HEK293 (cell line): ENCODE measurements around the gene PGP.

Experiments used
- CTCF ChIA-PET: fragments of 350-600 bp; formaldehyde crosslinking; extraction: SDS; loops from one replicate; lab custom pipeline; 2021; ENCODE audit warnings: antibody characterized with exemption; lab: Yijun Ruan, JAX
- POLR2A ChIA-PET: fragments of 300-600 bp; formaldehyde crosslinking; extraction: SDS; loops from one replicate; lab custom pipeline; 2020; ENCODE audit warnings: antibody characterized with exemption, inconsistent platforms; lab: Yijun Ruan, JAX
- H3K27ac ChIP-seq: fragments of 200-500 bp; sonication (Bioruptor generic); 2 replicates; pipeline ENCODE4 v1.5.1; 2014; ENCODE audit warnings: low read depth, low read length, control low read depth, inconsistent platforms; ENCODE audit errors: extremely low read depth
- H3K36me3 ChIP-seq, 2 experiments: fragments of 200-500 bp in 1 of 2; sonication (Bioruptor generic) in 1 of 2; 1 replicate in 1 of 2; 2 replicates in 1 of 2; pipeline ENCODE4 v1.5.1; 2014 to 2017; ENCODE audit warnings: inconsistent platforms in 2 of 2, low read length in 2 of 2; ENCODE audit not compliant: control insufficient read depth in 2 of 2, insufficient read depth in 1 of 2
- H3K4me1 ChIP-seq: fragments of 200-500 bp; sonication (Bioruptor generic); 2 replicates; pipeline ENCODE4 v1.5.1; 2014; ENCODE audit warnings: mild to moderate bottlenecking, low read length, inconsistent platforms; ENCODE audit not compliant: control insufficient read depth, insufficient read depth
- H3K4me3 ChIP-seq: 2 replicates; pipeline ENCODE4 v1.5.1; 2011; ENCODE audit warnings: low read depth, mild to moderate bottlenecking, control low read depth, low read length, moderate library complexity
- H3K9me3 ChIP-seq: fragments of 200-500 bp; sonication (Bioruptor generic); 2 replicates; pipeline ENCODE4 v1.5.1; 2014; ENCODE audit warnings: low read depth, low read length, inconsistent platforms; ENCODE audit not compliant: control insufficient read depth, insufficient read depth
- HIC1 ChIP-seq: fragments of 450-650 bp; formaldehyde crosslinking; IDR thresholded peaks from 2 replicates; pipeline ENCODE4 v1.5.1; 2016; ENCODE audit warnings: missing biosample characterization, missing genetic modification characterization
- KLF1 ChIP-seq: fragments of 450-650 bp; formaldehyde crosslinking; IDR thresholded peaks from 2 replicates; pipeline ENCODE4 v1.5.1; 2016; ENCODE audit warnings: missing biosample characterization, missing genetic modification characterization
- KLF17 ChIP-seq: fragments of 450-650 bp; formaldehyde crosslinking; IDR thresholded peaks from 2 replicates; pipeline ENCODE4 v1.5.1; 2016; ENCODE audit warnings: missing biosample characterization, missing genetic modification characterization
- PRDM6 ChIP-seq: fragments of 450-650 bp; formaldehyde crosslinking; IDR thresholded peaks from 2 replicates; pipeline ENCODE4 v1.5.1; 2017; ENCODE audit warnings: missing biosample characterization, missing genetic modification characterization
- WT1 ChIP-seq: fragments of 450-650 bp; formaldehyde crosslinking; IDR thresholded peaks from 2 replicates; pipeline ENCODE4 v1.5.1; 2016; ENCODE audit warnings: missing biosample characterization, missing genetic modification characterization
- ZIC2 ChIP-seq: fragments of 450-650 bp; formaldehyde crosslinking; IDR thresholded peaks from 2 replicates; pipeline ENCODE4 v1.5.1; 2016; ENCODE audit warnings: missing biosample characterization, missing genetic modification characterization
- ZNF121 ChIP-seq: fragments of 450-650 bp; formaldehyde crosslinking; IDR thresholded peaks from 2 replicates; pipeline ENCODE4 v1.5.1; 2016; ENCODE audit warnings: missing biosample characterization, missing genetic modification characterization
- ZNF138 ChIP-seq: fragments of 450-650 bp; formaldehyde crosslinking; IDR thresholded peaks from 2 replicates; pipeline ENCODE4 v1.5.1; 2016; ENCODE audit warnings: missing biosample characterization, missing genetic modification characterization, borderline replicate concordance
- ZNF239 ChIP-seq: fragments of 450-650 bp; formaldehyde crosslinking; IDR thresholded peaks from 2 replicates; pipeline ENCODE4 v1.5.1; 2016; ENCODE audit warnings: missing biosample characterization, missing genetic modification characterization
- ZNF366 ChIP-seq: fragments of 450-650 bp; formaldehyde crosslinking; conservative IDR thresholded peaks from 2 replicates; pipeline ENCODE4 v1.5.1; 2016; ENCODE audit warnings: missing biosample characterization, missing genetic modification characterization
- ZNF423 ChIP-seq: fragments of 450-650 bp; formaldehyde crosslinking; IDR thresholded peaks from 2 replicates; pipeline ENCODE4 v1.5.1; 2016; ENCODE audit warnings: missing biosample characterization, missing genetic modification characterization
- ZNF513 ChIP-seq: fragments of 450-650 bp; IDR thresholded peaks from 2 replicates; pipeline ENCODE4 v1.5.1; 2018; ENCODE audit warnings: missing biosample characterization, missing genetic modification characterization
- ZNF560 ChIP-seq: fragments of 450-650 bp; formaldehyde crosslinking; IDR thresholded peaks from 2 replicates; pipeline ENCODE4 v1.5.1; 2017; ENCODE audit warnings: missing biosample characterization, missing genetic modification characterization, borderline replicate concordance
- ZNF624 ChIP-seq: fragments of 450-650 bp; formaldehyde crosslinking; IDR thresholded peaks from 2 replicates; pipeline ENCODE4 v1.5.1; 2017; ENCODE audit warnings: missing biosample characterization, missing genetic modification characterization
- ZNF830 ChIP-seq: fragments of 450-650 bp; IDR thresholded peaks from 2 replicates; pipeline ENCODE4 v1.5.0; 2018; ENCODE audit warnings: missing biosample characterization, missing genetic modification characterization, low read depth, mild to moderate bottlenecking, moderate library complexity
- ZSCAN16 ChIP-seq: fragments of 450-650 bp; formaldehyde crosslinking; IDR thresholded peaks from 2 replicates; pipeline ENCODE4 v1.5.1; 2016; ENCODE audit warnings: missing biosample characterization, missing genetic modification characterization

PGP gene

GRCh38 chr16:2165861-2166260, 48.8 kb downstream of the PGP start:
- no peak overlapping the region for H3K27ac ChIP-seq
- H3K9me3 ChIP-seq = no peaks in the 10 kb centered on the region
- POLR2A ChIA-PET = no interaction called here
- CTCF ChIA-PET = interaction anchor here (0.6 to 0.8 kb wide), 2 partner anchors 26 to 29 kb away, joined by 5 to 6 read pairs; no protein-coding TSS in a partner anchor
- H3K4me3 ChIP-seq = no peak overlapping the region
- TF ChIP-seq ZNF830 (tag by site-specific recombination) (no peak), ZNF239 (tag by site-specific recombination) (no peak), ZNF121 (tag by site-specific recombination) (no peak), PRDM6 (tag by site-specific recombination) (no peak), ZNF513 (tag by site-specific recombination) (no peak), HIC1 (tag by site-specific recombination) (0 out of 2 replicates have a peak, but pooled peaks have one; percentile 16), ZNF366 (no peak), WT1 (tag by site-specific recombination) (no peak)
- H3K36me3 ChIP-seq = peaks cover 0 to 32% of the 10 kb centered on the region in 2 experiments; a peak in 2 of 3 replicates
- no peaks in the 10 kb centered on the region for H3K4me1 ChIP-seq

- Histone ChIP-seq H3K36me3 (peaks cover 0 to 29% of the 10 kb centered on the region in 2 experiments; a peak in 2 of 3 replicates), H3K27ac (no peak overlapping the region), H3K4me1 (no peaks in the 10 kb centered on the region), H3K9me3 (no peaks in the 10 kb centered on the region), H3K4me3 (no peak overlapping the region)
- ChIA-PET POLR2A (interaction anchor here (1.4 kb wide), 1 partner anchor 8 kb away, joined by 9 read pairs; the partner anchor contains the start of gene TRAF7), CTCF (no interaction called here)
- TF ChIP-seq KLF17 (tag by site-specific recombination) (no peak), KLF1 (tag by site-specific recombination) (peak; percentile 85)
Measured at GRCh38 chr16:2163211-2163881, 51.3 kb downstream of the PGP start.

- H3K4me3 ChIP-seq = no peak overlapping the region
- ChIA-PET POLR2A (interaction anchor here (1.2 kb wide), 1 partner anchor 10 kb away, joined by 3 read pairs; no protein-coding TSS in a partner anchor), CTCF (interaction anchor here (1.9 kb wide), 1 partner anchor 10 kb away, joined by 7 read pairs; no protein-coding TSS in a partner anchor)
- no peak overlapping the region for H3K27ac ChIP-seq
- H3K4me1 ChIP-seq = no peaks in the 10 kb centered on the region
- H3K36me3 ChIP-seq = peaks cover 0 to 26% of the 10 kb centered on the region in 2 experiments; a peak in 2 of 3 replicates
- no peak for TF ChIP-seq ZNF239 (tag by site-specific recombination)
- peak; percentile 98 for TF ChIP-seq ZIC2
- TF ChIP-seq ZNF423 (tag by site-specific recombination) = no peak
- no peak for TF ChIP-seq ZNF138 (tag by site-specific recombination)
- no peak for TF ChIP-seq ZNF624 (tag by site-specific recombination)
- no peak for TF ChIP-seq ZSCAN16 (tag by site-specific recombination)
- TF ChIP-seq ZNF560 (tag by site-specific recombination) = no peak
- H3K9me3 ChIP-seq = no peaks in the 10 kb centered on the region
Measured at GRCh38 chr16:2162676-2163118, 51.9 kb downstream of the PGP start.
